Activated CD4-positive, alpha-beta T cell treated with anti-CD3 and anti-CD28 coated beads, Interleukin-2, amount 10 ng/mL, durations not matched to agents 7 days and 5 days (primary cell): Measurements from ENCODE around the gene UBE2E2. TPM values are rescaled to one million over a fixed set of nuclear protein-coding genes. Genes with fewer than 3 reads are reported as not detected.

Experiments used
- CTCF ChIA-PET: fragments of 350-600 bp; sonication (Branson Sonifier 250); formaldehyde crosslinking; loops from one replicate; lab custom pipeline; 2021; ENCODE audit warnings: antibody characterized with exemption; lab: Charles Lee
- POLR2A ChIA-PET: fragments of 350-600 bp; sonication (Branson Sonifier 250); formaldehyde crosslinking; loops from one replicate; lab custom pipeline; 2021; ENCODE audit warnings: antibody characterized with exemption; lab: Charles Lee
- DNase-seq: peaks from one replicate; pipeline ENCODE4 v3.0.0-alpha.2; 2020
- H3K27ac Mint-ChIP-seq: one replicate; pipeline ENCODE4 v1.8.0; 2021; ENCODE audit warnings: mild to moderate bottlenecking, moderate library complexity, mixed read lengths
- H3K27me3 Mint-ChIP-seq: one replicate; pipeline ENCODE4 v1.8.0; 2021; ENCODE audit warnings: mixed read lengths
- H3K36me3 Mint-ChIP-seq: one replicate; pipeline ENCODE4 v1.8.0; 2021; ENCODE audit warnings: low read depth, mixed read lengths
- H3K4me1 Mint-ChIP-seq: one replicate; pipeline ENCODE4 v1.8.0; 2021; ENCODE audit warnings: mixed read lengths
- H3K4me3 Mint-ChIP-seq: one replicate; pipeline ENCODE4 v1.8.0; 2021; ENCODE audit warnings: mild to moderate bottlenecking, moderate library complexity, mixed read lengths
- H3K9me3 Mint-ChIP-seq: one replicate; pipeline ENCODE4 v1.8.0; 2021; ENCODE audit warnings: mixed read lengths
- total RNA-seq, 2 experiments: library from RNA; stranded (reverse); gene quantifications; one replicate each; pipeline ENCODE4 v1.2.3, GENCODE V29; 2021

Gene UBE2E2
- total RNA-seq, 2 experiments from 2014 or later = 1.7 to 4.7 TPM

GRCh38 chr3:23275814-23276213 lies 72.7 kb downstream of the UBE2E2 start:
- Mint-ChIP-seq H3K4me3 (no peak overlapping the region), H3K27ac (no peak overlapping the region), H3K36me3 (no peaks in the 10 kb centered on the region), H3K9me3 (peaks cover 4% of the 10 kb centered on the region), H3K4me1 (no peaks in the 10 kb centered on the region), H3K27me3 (no peaks in the 10 kb centered on the region)
- no peak for DNase-seq
- ChIA-PET CTCF (no interaction called here), POLR2A (no interaction called here)

- Mint-ChIP-seq H3K27me3 (no peaks in the 10 kb centered on the region), H3K36me3 (no peaks in the 10 kb centered on the region), H3K4me3 (no peak overlapping the region), H3K4me1 (no peaks in the 10 kb centered on the region), H3K9me3 (no peaks in the 10 kb centered on the region), H3K27ac (no peak overlapping the region)
- ChIA-PET POLR2A (no interaction called here), CTCF (no interaction called here)
- no peak for DNase-seq
Measured at GRCh38 chr3:23276913-23277658, 74.0 kb downstream of the UBE2E2 start.

- Mint-ChIP-seq H3K27me3 (no peaks in the 10 kb centered on the region), H3K36me3 (no peaks in the 10 kb centered on the region), H3K4me1 (no peaks in the 10 kb centered on the region), H3K4me3 (no peak overlapping the region), H3K9me3 (no peaks in the 10 kb centered on the region), H3K27ac (no peak overlapping the region)
- ChIA-PET POLR2A (no interaction called here), CTCF (no interaction called here)
- DNase-seq = no peak
Measured at GRCh38 chr3:23277688-23278087, 74.6 kb downstream of the UBE2E2 start.

- POLR2A ChIA-PET = no interaction called here
Measured at GRCh38 chr3:23283625-23284024, 80.5 kb downstream of the UBE2E2 start.

GRCh38 chr3:23288286-23288685 lies 85.2 kb downstream of the UBE2E2 start:
- Mint-ChIP-seq H3K36me3 (no peaks in the 10 kb centered on the region), H3K4me3 (no peak overlapping the region), H3K27ac (no peak overlapping the region), H3K4me1 (no peaks in the 10 kb centered on the region), H3K9me3 (peaks cover 13% of the 10 kb centered on the region), H3K27me3 (no peaks in the 10 kb centered on the region)
- DNase-seq = no peak
- POLR2A ChIA-PET = no interaction called here
- CTCF ChIA-PET = no interaction called here

More at GRCh38 chr3:23283625-23284024, 80.5 kb downstream of the UBE2E2 start:
- DNase-seq = no peak
- Mint-ChIP-seq H3K4me3 (no peak overlapping the region), H3K9me3 (peaks cover 11% of the 10 kb centered on the region), H3K4me1 (no peaks in the 10 kb centered on the region), H3K27me3 (no peaks in the 10 kb centered on the region), H3K27ac (no peak overlapping the region), H3K36me3 (no peaks in the 10 kb centered on the region)
- CTCF ChIA-PET = no interaction called here

- no peaks in the 10 kb centered on the region for H3K4me1 Mint-ChIP-seq
- no peak overlapping the region for H3K4me3 Mint-ChIP-seq
- peaks cover 13% of the 10 kb centered on the region for H3K9me3 Mint-ChIP-seq
- H3K27ac Mint-ChIP-seq = no peak overlapping the region
- CTCF ChIA-PET = no interaction called here
- no peaks in the 10 kb centered on the region for H3K36me3 Mint-ChIP-seq
- POLR2A ChIA-PET = no interaction called here
- no peak for DNase-seq
- H3K27me3 Mint-ChIP-seq = no peaks in the 10 kb centered on the region
Measured at GRCh38 chr3:23288715-23289114, 85.6 kb downstream of the UBE2E2 start.

GRCh38 chr3:23292432-23292831 lies 89.3 kb downstream of the UBE2E2 start:
- Mint-ChIP-seq H3K36me3 (no peaks in the 10 kb centered on the region), H3K4me1 (no peaks in the 10 kb centered on the region), H3K4me3 (no peak overlapping the region), H3K9me3 (peaks cover 7% of the 10 kb centered on the region), H3K27me3 (no peaks in the 10 kb centered on the region), H3K27ac (no peak overlapping the region)
- ChIA-PET POLR2A (no interaction called here), CTCF (interaction anchor here (0.6 kb wide), 1 partner anchor 89 kb away, joined by 3 read pairs; no protein-coding TSS in a partner anchor)
- DNase-seq = no peak

- Mint-ChIP-seq H3K9me3 (peaks cover 5% of the 10 kb centered on the region), H3K4me1 (no peaks in the 10 kb centered on the region), H3K4me3 (no peak overlapping the region), H3K27me3 (no peaks in the 10 kb centered on the region), H3K27ac (no peak overlapping the region), H3K36me3 (no peaks in the 10 kb centered on the region)
- POLR2A ChIA-PET = no interaction called here
- CTCF ChIA-PET = interaction anchor here (0.7 kb wide), 1 partner anchor 815 kb away, joined by 3 read pairs; no protein-coding TSS in a partner anchor
- no peak for DNase-seq
Measured at GRCh38 chr3:23294770-23295387, 91.8 kb downstream of the UBE2E2 start.

- ChIA-PET POLR2A (interaction anchor here (0.6 kb wide), 1 partner anchor 342 kb away, joined by 9 read pairs; no protein-coding TSS in a partner anchor), CTCF (no interaction called here)
- peaks cover 7% of the 10 kb centered on the region for H3K9me3 Mint-ChIP-seq
- no peaks in the 10 kb centered on the region for H3K36me3 Mint-ChIP-seq
- DNase-seq = no peak
- no peaks in the 10 kb centered on the region for H3K27me3 Mint-ChIP-seq
- no peaks in the 10 kb centered on the region for H3K4me1 Mint-ChIP-seq
- no peak overlapping the region for H3K4me3 Mint-ChIP-seq
- no peak overlapping the region for H3K27ac Mint-ChIP-seq
Measured at GRCh38 chr3:23301819-23302218, 98.7 kb downstream of the UBE2E2 start.

GRCh38 chr3:23302271-23302670 lies 99.1 kb downstream of the UBE2E2 start:
- no peaks in the 10 kb centered on the region for H3K36me3 Mint-ChIP-seq
- no peaks in the 10 kb centered on the region for H3K4me1 Mint-ChIP-seq
- no peak overlapping the region for H3K4me3 Mint-ChIP-seq
- DNase-seq = no peak
- CTCF ChIA-PET = no interaction called here
- H3K9me3 Mint-ChIP-seq = peaks cover 7% of the 10 kb centered on the region
- H3K27ac Mint-ChIP-seq = no peak overlapping the region
- POLR2A ChIA-PET = interaction anchor here (0.6 kb wide), 1 partner anchor 342 kb away, joined by 9 read pairs; no protein-coding TSS in a partner anchor
- no peaks in the 10 kb centered on the region for H3K27me3 Mint-ChIP-seq

GRCh38 chr3:23303601-23304217 lies 100.6 kb downstream of the UBE2E2 start:
- CTCF ChIA-PET = no interaction called here

GRCh38 chr3:23304424-23304823 lies 101.3 kb downstream of the UBE2E2 start:
- ChIA-PET POLR2A (no interaction called here), CTCF (no interaction called here)
- Mint-ChIP-seq H3K9me3 (peaks cover 2% of the 10 kb centered on the region), H3K27me3 (no peaks in the 10 kb centered on the region), H3K4me1 (no peaks in the 10 kb centered on the region), H3K4me3 (no peak overlapping the region), H3K27ac (no peak overlapping the region), H3K36me3 (no peaks in the 10 kb centered on the region)
- no peak for DNase-seq

More at GRCh38 chr3:23303601-23304217, 100.6 kb downstream of the UBE2E2 start:
- Mint-ChIP-seq H3K36me3 (no peaks in the 10 kb centered on the region), H3K4me1 (no peaks in the 10 kb centered on the region), H3K4me3 (no peak overlapping the region), H3K27ac (no peak overlapping the region), H3K9me3 (peaks cover 7% of the 10 kb centered on the region), H3K27me3 (no peaks in the 10 kb centered on the region)
- POLR2A ChIA-PET = no interaction called here
- DNase-seq = no peak
